ENCODE results near the gene ZNF507.

Gene ZNF507

GRCh38 chr19:32405431-32406160 lies 60.2 kb downstream of the ZNF507 start, which contains the start of gene DPY19L3:
TSS of gene DPY19L3 (plus strand) at chr19:32405770. CDS start at chr19:32408254, 2,484 bp downstream.
- Histone ChIP-seq H3K9ac (ENCODE audit: low read depth, low read length) (peak within 1 kb of the TSS; percentile 98), H3K79me2 (ENCODE audit: insufficient read depth, low read length) (peaks cover 30% of the 10 kb centered on the region), H3K4me1 (ENCODE audit: insufficient read depth, low read length) (peaks cover 36% of the 10 kb centered on the region), H3K4me3 (ENCODE audit: low read depth in 1 of 2, low read length in 2 of 2) (peak within 1 kb of the TSS; percentile 94 to 95), H2AFZ (ENCODE audit: low read depth, low read length) (peak within 1 kb of the TSS; percentile 96), H3K4me2 (ENCODE audit: insufficient read depth, low read length) (peak within 1 kb of the TSS; percentile 76), H3K27ac (ENCODE audit: low read length) (peak within 1 kb of the TSS; percentile 93), H4K20me1 (ENCODE audit: insufficient read depth, low read length) (peaks cover 4% of the 10 kb centered on the region; the same call in 1 of the 2 replicates), H3K36me3 (ENCODE audit: insufficient read depth, low read length) (peaks cover 31% of the 10 kb centered on the region), H3K9me3 (ENCODE audit: insufficient read depth, low read length, severe bottlenecking) (no peaks in the 10 kb centered on the region), H3K27me3 (ENCODE audit: insufficient read depth, low read length, poor library complexity) (no peaks in the 10 kb centered on the region)
- TF ChIP-seq EZH2 (IDR thresholded peaks at IDR 0.05; ENCODE audit: borderline replicate concordance, low read depth, low read length, severe bottlenecking) (no peak), CTCF (IDR thresholded peaks at IDR 0.05; ENCODE audit: borderline replicate concordance, extremely low read depth, low read length, poor library complexity, severe bottlenecking) (no peak)
- DNase-seq, result peak; percentile 94
- ATAC-seq (ENCODE audit: insufficient read depth, low read depth), result peak; percentile 92

GRCh38 chr19:32406161-32407003 lies 61.0 kb downstream of the ZNF507 start:
- peak overlapping the region; percentile 96 for H2AFZ ChIP-seq (ENCODE audit: low read depth, low read length)
- TF ChIP-seq EZH2 (IDR thresholded peaks at IDR 0.05; ENCODE audit: borderline replicate concordance, low read depth, low read length, severe bottlenecking) (no peak), CTCF (IDR thresholded peaks at IDR 0.05; ENCODE audit: borderline replicate concordance, extremely low read depth, low read length, poor library complexity, severe bottlenecking) (no peak)
- peaks cover 30% of the 10 kb centered on the region for H3K79me2 ChIP-seq (ENCODE audit: insufficient read depth, low read length)
- peak overlapping the region; percentile 98 for H3K9ac ChIP-seq (ENCODE audit: low read depth, low read length)
- H3K4me3 ChIP-seq (ENCODE audit: low read depth in 1 of 2, low read length in 2 of 2), result peak overlapping the region; percentile 64 to 95; a peak in 3 of 4 replicates
- peaks cover 39% of the 10 kb centered on the region for H3K36me3 ChIP-seq (ENCODE audit: insufficient read depth, low read length)
- peaks cover 4% of the 10 kb centered on the region; the same call in 1 of the 2 replicates for H4K20me1 ChIP-seq (ENCODE audit: insufficient read depth, low read length)
- H3K9me3 ChIP-seq (ENCODE audit: insufficient read depth, low read length, severe bottlenecking), result no peaks in the 10 kb centered on the region
- H3K27ac ChIP-seq (ENCODE audit: low read length), result peak overlapping the region; percentile 93
- no peak for ATAC-seq (ENCODE audit: insufficient read depth, low read depth)
- DNase-seq, result no peak
- H3K27me3 ChIP-seq (ENCODE audit: insufficient read depth, low read length, poor library complexity), result no peaks in the 10 kb centered on the region
- H3K4me1 ChIP-seq (ENCODE audit: insufficient read depth, low read length), result peaks cover 36% of the 10 kb centered on the region
- peak overlapping the region; percentile 76 for H3K4me2 ChIP-seq (ENCODE audit: insufficient read depth, low read length)

- Histone ChIP-seq H3K27me3 (ENCODE audit: insufficient read depth, low read length, poor library complexity) (no peaks in the 10 kb centered on the region), H3K36me3 (ENCODE audit: insufficient read depth, low read length) (peaks cover 46% of the 10 kb centered on the region), H3K27ac (ENCODE audit: low read length) (no peak overlapping the region), H4K20me1 (ENCODE audit: insufficient read depth, low read length) (peaks cover 4% of the 10 kb centered on the region; the same call in 1 of the 2 replicates), H3K9me3 (ENCODE audit: insufficient read depth, low read length, severe bottlenecking) (no peaks in the 10 kb centered on the region), H2AFZ (ENCODE audit: low read depth, low read length) (0 out of 2 replicates have a peak overlapping the region, but pooled peaks have one; percentile 96), H3K4me2 (ENCODE audit: insufficient read depth, low read length) (peak overlapping the region; percentile 76), H3K4me3 (ENCODE audit: low read depth in 1 of 2, low read length in 2 of 2) (peak overlapping the region in 1 of 2 experiments; percentile 95; a peak in 3 of 4 replicates), H3K79me2 (ENCODE audit: insufficient read depth, low read length) (peaks cover 30% of the 10 kb centered on the region), H3K9ac (ENCODE audit: low read depth, low read length) (peak overlapping the region; percentile 98), H3K4me1 (ENCODE audit: insufficient read depth, low read length) (peaks cover 36% of the 10 kb centered on the region)
- DNase-seq (no peak), ATAC-seq (ENCODE audit: insufficient read depth, low read depth) (no peak)
- no peak for TF ChIP-seq EZH2 (IDR thresholded peaks at IDR 0.05; ENCODE audit: borderline replicate concordance, low read depth, low read length, severe bottlenecking)
- no peak for TF ChIP-seq CTCF (IDR thresholded peaks at IDR 0.05; ENCODE audit: borderline replicate concordance, extremely low read depth, low read length, poor library complexity, severe bottlenecking)
These were observed 61.9 kb downstream of the ZNF507 start for GRCh38 chr19:32407004-32407992.

All from DND-41 (cell line).